Measurements from ENCODE around the gene SQOR.

The SQOR gene

GRCh38 chr15:45703670-45704328, 69.0 kb downstream of the SQOR start:
- peaks cover 9% of the 10 kb centered on the region for H3K27me3 ChIP-seq (ENCODE audit: insufficient read depth, poor library complexity, severe bottlenecking)
- TF ChIP-seq GABPA (IDR thresholded peaks at IDR 0.05; ENCODE audit: low read depth) (no peak), REST (IDR thresholded peaks at IDR 0.05; ENCODE audit: insufficient replicate concordance, low read depth) (no peak), SPI1 (IDR thresholded peaks at IDR 0.05; ENCODE audit: borderline replicate concordance, low read depth) (no peak), POLR2AphosphoS5 (IDR thresholded peaks at IDR 0.05; ENCODE audit: low read depth) (no peak), CTCF (IDR thresholded peaks at IDR 0.05; ENCODE audit: insufficient read depth, low read length) (no peak)
- no peak for DNase-seq (ENCODE audit: low read depth in 1 of 2, low spot score in 1 of 2)
- H3K4me3 ChIP-seq (replicated peaks; ENCODE audit: insufficient read depth, low read length) = no peak overlapping the region
- no peak overlapping the region for H3K27ac ChIP-seq (replicated peaks)

- TF ChIP-seq CTCF (IDR thresholded peaks at IDR 0.05; ENCODE audit: insufficient read depth, low read length) = no peak
- H3K27me3 ChIP-seq (ENCODE audit: insufficient read depth, poor library complexity, severe bottlenecking) = peaks cover 9% of the 10 kb centered on the region
- no peak for DNase-seq (ENCODE audit: low read depth in 1 of 2, low spot score in 1 of 2)
- peak overlapping the region; percentile 31 for H3K4me3 ChIP-seq (replicated peaks; ENCODE audit: insufficient read depth, low read length)
- H3K27ac ChIP-seq (replicated peaks) = no peak overlapping the region
These were observed 69.8 kb downstream of the SQOR start for GRCh38 chr15:45704329-45705249.

- Histone ChIP-seq H3K27me3 (ENCODE audit: insufficient read depth, poor library complexity, severe bottlenecking) (peaks cover 9% of the 10 kb centered on the region), H3K4me3 (replicated peaks; ENCODE audit: insufficient read depth, low read length) (peak overlapping the region; percentile 31), H3K27ac (replicated peaks) (no peak overlapping the region)
- TF ChIP-seq REST (IDR thresholded peaks at IDR 0.05; ENCODE audit: insufficient replicate concordance, low read depth) = no peak
- peak; percentile 85 for TF ChIP-seq CTCF (IDR thresholded peaks at IDR 0.05; ENCODE audit: insufficient read depth, low read length)
- DNase-seq (ENCODE audit: low read depth in 1 of 2, low spot score in 1 of 2) = peak; percentile 63 to 74
These were observed 71.0 kb downstream of the SQOR start for GRCh38 chr15:45705510-45706473.
